Aorta (tissue), 5 donors: ENCODE data around the gene RIMS1. TPM values are rescaled to one million over a fixed set of nuclear protein-coding genes. Genes with fewer than 3 reads are reported as not detected.

ENCODE experiments used
- ATAC-seq: fragments of 200-7000 bp; cut with Tn5 transposase; one replicate; pipeline ENCODE4 v1.9.1; 2022; ENCODE audit warnings: moderate library complexity; ENCODE audit not compliant: low FRiP score
- DNase-seq, 2 donors: peaks; one replicate each; pipeline ENCODE4 v3.0.0-alpha.2; 2020
- H3K27ac ChIP-seq, 2 donors: one replicate each; pipeline ENCODE4 v1.5.1; 2013; ENCODE audit warnings: low read length in 2 of 2, mild to moderate bottlenecking in 2 of 2, moderate library complexity in 2 of 2, control low read depth in 1 of 2, inconsistent platforms in 1 of 2, low read depth in 1 of 2
- H3K27me3 ChIP-seq, 2 donors: one replicate each; pipeline ENCODE4 v1.6.1; 2013; ENCODE audit warnings: control low read depth in 1 of 2, low read length in 1 of 2, mild to moderate bottlenecking in 1 of 2, moderate library complexity in 1 of 2; ENCODE audit not compliant: insufficient read depth in 2 of 2, control insufficient read depth in 1 of 2
- H3K36me3 ChIP-seq, 2 donors: one replicate each; pipeline ENCODE4 v1.6.1; 2013; ENCODE audit warnings: control low read depth in 1 of 2, low read length in 1 of 2, mild to moderate bottlenecking in 1 of 2; ENCODE audit not compliant: insufficient read depth in 2 of 2, control insufficient read depth in 1 of 2
- H3K4me1 ChIP-seq, 2 donors: one replicate each; pipeline ENCODE4 v1.6.1; 2013; ENCODE audit warnings: low read length in 2 of 2, control low read depth in 1 of 2, mild to moderate bottlenecking in 1 of 2, moderate library complexity in 1 of 2; ENCODE audit not compliant: insufficient read depth in 2 of 2, control insufficient read depth in 1 of 2
- H3K4me3 ChIP-seq, 2 donors: one replicate each; pipeline ENCODE4 v1.5.1; 2013; ENCODE audit warnings: low read length in 2 of 2, control low read depth in 1 of 2, mild to moderate bottlenecking in 1 of 2
- H3K9me3 ChIP-seq: one replicate; pipeline ENCODE4 v1.6.1; 2013; ENCODE audit warnings: mild to moderate bottlenecking, low read length; ENCODE audit not compliant: control insufficient read depth
- WGBS, 2 donors: extraction: QIAGEN DNeasy Blood & Tissue Kit; methylation state at CpG; one replicate each; pipeline ENCODE4 v1.1.7; 2013; 5-methylcytosine and 5-hydroxymethylcytosine counted together
- intact Hi-C, 2 donors: fragments of 100-400 bp; cut with DNase I; formaldehyde crosslinking; loops; one replicate each; pipeline versions ENCODE4 v1.14.2 to v1.15.0; 2022
- polyA plus RNA-seq, 2 donors: library from polyadenylated mRNA; stranded (reverse); fragments of 200-250 nt; gene quantifications; one replicate each; pipeline ENCODE4 v1.2.3, GENCODE V29; 2013
- total RNA-seq, 2 donors: library from RNA; stranded (reverse); fragmentation: NEBNext Ultra II Directional; extraction: Animal tissue kit (Norgen Biotek cat#: 25700); gene quantifications; one replicate each; pipeline ENCODE4 v1.2.1, GENCODE V29; 2021
- donor health status: healthy with polysubstance abuse.
- donor health status: Bipolar disorder and iron deficiency.
- donor health status: DM: no; HTN: no; CAD: no.
- donor health status: DM: no; HTN: no; CAD: no.
- donor health status: DM: yes; HTN: yes; CAD: no.

Gene RIMS1
- total and polyA plus RNA-seq, 4 donors, result under 0.01 to 5.7 (median 4.8) TPM; not detected in 1

DNA sequence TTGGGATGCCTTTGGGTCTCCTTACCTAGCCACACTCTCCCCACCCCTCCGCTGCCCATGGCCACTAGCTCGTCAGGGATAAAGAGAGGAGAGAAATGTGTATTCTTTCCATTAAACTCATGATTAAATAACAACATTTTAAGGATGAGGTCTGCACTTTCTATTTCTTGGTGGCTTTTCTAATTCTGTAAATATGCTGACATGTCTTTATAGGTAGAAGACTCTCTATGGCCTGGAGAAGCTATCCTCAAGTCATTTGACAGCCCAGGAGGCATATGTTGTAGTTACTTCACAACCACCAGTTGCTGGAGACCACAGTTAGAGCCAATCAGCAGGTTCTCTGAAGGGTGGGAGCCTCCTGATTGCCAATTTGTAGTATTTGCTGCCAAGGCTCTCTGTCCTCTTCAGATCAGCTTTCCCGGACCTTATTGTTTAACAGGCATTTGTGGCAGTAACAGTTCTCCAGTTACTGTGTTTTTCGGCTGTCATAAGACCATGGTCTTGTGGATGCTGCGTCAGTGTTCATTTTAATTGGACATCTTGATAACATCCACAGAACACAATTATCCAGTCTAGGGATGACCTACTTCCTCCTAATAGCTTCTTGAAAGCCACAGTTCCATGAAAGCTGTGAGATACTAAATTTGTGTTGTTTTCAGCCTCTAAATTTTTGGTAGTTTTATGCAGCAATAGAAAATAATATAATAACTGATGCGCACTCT is 530.6 kb downstream of the RIMS1 start:
- Histone ChIP-seq H3K27me3 (no peaks in the 10 kb centered on the region), H3K9me3 (no peaks in the 10 kb centered on the region), H3K4me1 (no peaks in the 10 kb centered on the region), H3K27ac (no peak overlapping the region), H3K36me3 (no peaks in the 10 kb centered on the region), H3K4me3 (no peak overlapping the region)
- WGBS, 2 donors, result 91 to 96% methylated on average over 6 of the region's 6 CpGs
- no peak for ATAC-seq
- intact Hi-C loops, result loop anchor here (5.0 to 10.0 kb wide), 2 partner anchors 198 to 720 kb away; no protein-coding TSS in a partner anchor
- no peak for DNase-seq

GRCh38 chr6:72417759-72418158 is 531.4 kb downstream of the RIMS1 start:
- intact Hi-C loops, result loop anchor here (5.0 to 10.0 kb wide), 2 partner anchors 197 to 720 kb away; no protein-coding TSS in a partner anchor
- Histone ChIP-seq H3K27me3 (no peaks in the 10 kb centered on the region), H3K4me3 (no peak overlapping the region), H3K36me3 (no peaks in the 10 kb centered on the region), H3K4me1 (no peaks in the 10 kb centered on the region), H3K27ac (no peak overlapping the region), H3K9me3 (no peaks in the 10 kb centered on the region)
- DNase-seq (no peak), ATAC-seq (no peak)
- 15% methylated on average over 3 of the region's 3 CpGs for WGBS, 2 donors

DNA sequence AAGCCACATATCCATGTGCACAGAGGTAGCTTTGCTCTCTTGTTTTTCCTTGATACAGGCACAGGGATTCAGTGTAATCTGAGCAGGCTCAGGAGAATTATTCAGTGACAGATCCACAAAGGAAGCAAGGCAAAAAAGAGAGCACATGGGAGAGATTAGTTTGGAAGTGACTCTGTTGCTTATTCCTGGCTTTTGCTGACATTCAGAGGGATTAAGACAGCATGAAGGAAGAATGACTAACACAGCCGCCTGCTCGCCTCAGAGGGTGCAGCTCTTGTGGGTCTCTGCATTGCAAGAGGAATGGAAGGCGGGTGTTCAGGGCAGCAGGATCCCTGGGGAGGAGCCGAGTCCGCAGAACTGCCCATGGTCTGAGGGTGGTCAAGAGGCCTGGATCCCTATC is 532.1 kb downstream of the RIMS1 start:
- intact Hi-C loops, result loop anchor here (5.0 to 10.0 kb wide), 2 partner anchors 196 to 719 kb away; no protein-coding TSS in a partner anchor
- ATAC-seq, result no peak

DNA sequence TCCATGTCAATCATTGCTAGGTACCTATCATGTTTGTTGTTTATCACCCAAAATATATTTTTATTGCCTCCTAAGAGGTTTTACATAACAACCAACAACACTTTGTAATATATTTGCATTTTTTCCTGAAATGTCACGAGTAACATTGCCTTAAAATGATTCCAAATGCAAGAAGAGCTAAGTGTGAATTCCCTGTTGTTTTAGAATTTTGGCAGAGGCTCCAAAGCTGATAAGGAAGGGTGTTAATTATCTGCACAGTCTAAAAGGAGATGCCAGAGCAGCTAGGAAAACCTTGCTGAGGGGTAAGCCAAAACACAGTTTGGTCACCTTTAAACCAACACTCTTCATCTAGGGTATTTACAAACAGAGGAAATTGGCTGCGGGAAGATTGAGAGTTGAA is 533.6 kb downstream of the RIMS1 start:
- Histone ChIP-seq H3K27me3 (no peaks in the 10 kb centered on the region), H3K4me3 (no peak overlapping the region), H3K4me1 (no peaks in the 10 kb centered on the region), H3K9me3 (no peaks in the 10 kb centered on the region), H3K36me3 (no peaks in the 10 kb centered on the region), H3K27ac (no peak overlapping the region)
- DNase-seq, result no peak
- ATAC-seq, result no peak
- WGBS, 2 donors, result 71 to 82% methylated on average over 2 of the region's 2 CpGs
- intact Hi-C loops, result loop anchor here (5.0 to 10.0 kb wide), 2 partner anchors 195 to 717 kb away; no protein-coding TSS in a partner anchor

More for the DNA sequence above, 532.1 kb downstream of the RIMS1 start:
- Histone ChIP-seq H3K4me3 (no peak overlapping the region), H3K9me3 (no peaks in the 10 kb centered on the region), H3K27ac (no peak overlapping the region), H3K27me3 (no peaks in the 10 kb centered on the region), H3K36me3 (no peaks in the 10 kb centered on the region), H3K4me1 (no peaks in the 10 kb centered on the region)
- no peak for DNase-seq
- 31 to 45% methylated on average over 5 of the region's 5 CpGs for WGBS, 2 donors

DNA sequence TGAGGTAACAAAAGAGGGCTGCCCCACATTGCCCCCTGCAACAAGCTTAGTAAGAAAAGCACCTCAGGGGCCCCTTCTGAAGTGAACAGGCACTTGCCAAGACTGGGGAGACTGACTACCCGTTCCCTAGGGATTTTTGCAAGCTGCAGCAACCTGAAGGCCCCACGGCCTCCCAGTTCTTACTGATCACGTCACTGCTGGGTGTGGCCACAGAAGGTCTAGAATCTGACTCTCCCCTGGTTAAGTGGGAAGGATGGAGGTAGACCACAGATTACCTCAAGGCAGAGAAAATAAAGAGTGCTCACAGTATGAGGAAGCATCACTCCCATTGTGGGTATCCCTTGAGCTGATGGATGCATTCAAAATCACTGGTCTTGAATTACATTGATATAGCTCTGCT is 534.1 kb downstream of the RIMS1 start:
- no peak for DNase-seq
- no peak overlapping the region for H3K27ac ChIP-seq
- no peaks in the 10 kb centered on the region for H3K4me1 ChIP-seq
- H3K4me3 ChIP-seq, result no peak overlapping the region
- no peaks in the 10 kb centered on the region for H3K36me3 ChIP-seq
- H3K9me3 ChIP-seq, result no peaks in the 10 kb centered on the region
- intact Hi-C loops, result no loop called here
- no peak for ATAC-seq
- WGBS, 2 donors, result 78 to 81% methylated on average over 3 of the region's 3 CpGs
- no peaks in the 10 kb centered on the region for H3K27me3 ChIP-seq

DNA sequence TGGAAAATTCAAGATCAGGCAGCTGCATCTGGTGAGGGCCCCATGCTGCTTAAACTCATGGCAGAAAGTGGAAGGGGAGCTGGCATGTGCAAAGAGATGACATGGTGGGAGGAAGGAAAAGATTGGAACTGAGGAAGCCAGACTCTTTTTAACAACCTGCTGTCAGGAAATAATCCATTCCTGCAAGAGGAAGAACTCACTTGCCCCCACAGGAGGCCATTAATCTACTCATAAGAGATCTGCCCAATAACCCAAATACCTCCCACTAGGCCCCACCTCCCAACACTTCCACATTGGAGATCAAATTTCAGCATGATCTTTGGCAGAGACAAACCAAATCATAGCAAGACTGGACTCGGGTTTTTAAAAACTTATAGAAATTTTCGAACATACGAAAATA is 535.0 kb downstream of the RIMS1 start:
- DNase-seq (no peak), ATAC-seq (no peak)
- 75 to 81% methylated on average over 3 of the region's 3 CpGs for WGBS, 2 donors
- no peak overlapping the region for H3K4me3 ChIP-seq
- no peaks in the 10 kb centered on the region for H3K4me1 ChIP-seq
- H3K27ac ChIP-seq, result no peak overlapping the region
- no peaks in the 10 kb centered on the region for H3K9me3 ChIP-seq
- no peaks in the 10 kb centered on the region for H3K27me3 ChIP-seq
- H3K36me3 ChIP-seq, result no peaks in the 10 kb centered on the region
- intact Hi-C loops, result no loop called here

DNA sequence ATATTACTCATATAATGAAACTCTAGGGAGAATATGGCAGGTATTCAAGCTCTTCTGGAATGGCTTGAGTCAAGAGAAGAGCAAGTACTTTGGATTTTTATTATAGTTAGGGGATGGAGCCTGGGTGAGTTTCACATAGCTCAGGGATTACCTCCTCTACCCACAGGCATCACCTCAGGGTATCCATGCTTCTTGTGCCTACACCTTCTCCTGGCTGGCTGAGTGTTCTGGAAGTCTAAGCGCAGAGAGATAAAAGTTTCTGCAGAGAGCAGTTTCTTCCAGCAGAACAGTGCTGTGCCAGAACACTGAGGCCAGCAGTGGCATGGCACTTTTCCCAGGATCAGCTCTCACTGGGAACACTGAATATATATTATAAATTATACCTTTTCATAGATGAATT is 535.8 kb downstream of the RIMS1 start:
- no peak overlapping the region for H3K4me3 ChIP-seq
- H3K36me3 ChIP-seq, result no peaks in the 10 kb centered on the region
- intact Hi-C loops, result no loop called here
- H3K27ac ChIP-seq, result no peak overlapping the region
- ATAC-seq, result no peak
- no peaks in the 10 kb centered on the region for H3K9me3 ChIP-seq
- 12 to 30% methylated on average over 1 of the region's 1 CpG for WGBS, 2 donors
- DNase-seq, result no peak
- H3K4me1 ChIP-seq, result no peaks in the 10 kb centered on the region
- H3K27me3 ChIP-seq, result no peaks in the 10 kb centered on the region

DNA sequence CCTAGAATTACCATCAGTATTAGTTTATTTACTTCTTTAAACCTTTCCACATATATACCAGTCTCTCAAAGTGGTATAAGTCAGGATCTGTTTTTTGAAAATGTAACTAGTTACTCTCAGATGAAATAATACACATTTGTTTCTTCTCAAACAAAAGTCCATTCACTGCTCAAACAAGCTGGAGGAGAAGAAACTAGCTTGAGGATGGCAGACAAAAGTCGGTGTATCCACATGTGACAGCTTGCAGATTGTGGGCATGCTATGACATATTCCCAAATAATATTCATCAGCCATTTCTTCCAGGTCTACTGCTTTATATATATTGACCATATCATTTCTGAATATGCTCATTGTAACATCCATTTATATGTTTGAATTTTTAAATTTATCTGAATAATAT is 538.1 kb downstream of the RIMS1 start:
- Histone ChIP-seq H3K27ac (no peak overlapping the region), H3K4me3 (no peak overlapping the region), H3K27me3 (no peaks in the 10 kb centered on the region), H3K36me3 (no peaks in the 10 kb centered on the region), H3K4me1 (no peaks in the 10 kb centered on the region), H3K9me3 (no peaks in the 10 kb centered on the region)
- WGBS, 2 donors, result 57 to 61% methylated on average over 1 of the region's 1 CpG
- intact Hi-C loops, result no loop called here
- ATAC-seq, result no peak
- no peak for DNase-seq

DNA sequence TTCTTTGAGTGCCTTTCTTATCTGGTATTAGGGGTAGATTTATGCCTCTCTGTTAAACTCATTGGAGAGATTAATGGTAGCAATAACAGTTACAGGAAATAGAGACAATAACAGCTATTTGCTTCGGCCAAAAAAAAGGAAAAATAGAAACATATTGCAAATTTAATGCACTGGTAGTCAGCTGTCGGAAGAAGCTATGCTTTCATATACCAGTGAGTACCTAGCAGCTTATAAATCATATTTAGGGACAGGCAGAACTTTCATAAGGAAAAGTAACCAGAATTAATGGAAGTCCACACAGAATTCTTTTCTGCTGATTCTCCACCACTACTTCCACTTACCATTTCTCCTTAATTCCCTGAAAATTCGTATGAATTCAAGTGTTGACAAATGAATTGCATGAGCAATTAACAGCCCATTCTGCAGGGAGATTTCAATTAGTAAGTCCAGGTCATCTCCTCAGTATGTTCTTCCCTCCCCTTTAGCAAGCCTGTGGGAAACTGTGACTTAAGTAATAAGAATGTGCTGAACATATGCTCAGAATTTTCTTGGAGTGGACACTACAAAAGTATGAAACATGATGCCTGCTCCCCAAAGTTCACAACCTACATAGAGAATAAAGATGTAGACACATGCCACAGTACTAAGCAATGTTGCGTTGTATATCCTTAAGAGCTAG is 538.8 kb downstream of the RIMS1 start:
- Histone ChIP-seq H3K36me3 (no peaks in the 10 kb centered on the region), H3K4me3 (no peak overlapping the region), H3K27me3 (no peaks in the 10 kb centered on the region), H3K9me3 (no peaks in the 10 kb centered on the region), H3K4me1 (no peaks in the 10 kb centered on the region), H3K27ac (no peak overlapping the region)
- WGBS, 2 donors, result 46 to 48% methylated on average over 4 of the region's 4 CpGs
- intact Hi-C loops, result no loop called here
- DNase-seq (no peak), ATAC-seq (no peak)
